OCI-M1 (cell line): ENCODE measurements around the gene SPTA1.
"Not testable (repeated sequence)": the region's sequence is repeated elsewhere in the genome, so short reads cannot be mapped to it uniquely, and the experiment has no call there.

Experiments
- DNase-seq: peaks from one replicate; lab custom pipeline; 2025; lab: John Stamatoyannopoulos, UW

SPTA1 gene

DNA sequence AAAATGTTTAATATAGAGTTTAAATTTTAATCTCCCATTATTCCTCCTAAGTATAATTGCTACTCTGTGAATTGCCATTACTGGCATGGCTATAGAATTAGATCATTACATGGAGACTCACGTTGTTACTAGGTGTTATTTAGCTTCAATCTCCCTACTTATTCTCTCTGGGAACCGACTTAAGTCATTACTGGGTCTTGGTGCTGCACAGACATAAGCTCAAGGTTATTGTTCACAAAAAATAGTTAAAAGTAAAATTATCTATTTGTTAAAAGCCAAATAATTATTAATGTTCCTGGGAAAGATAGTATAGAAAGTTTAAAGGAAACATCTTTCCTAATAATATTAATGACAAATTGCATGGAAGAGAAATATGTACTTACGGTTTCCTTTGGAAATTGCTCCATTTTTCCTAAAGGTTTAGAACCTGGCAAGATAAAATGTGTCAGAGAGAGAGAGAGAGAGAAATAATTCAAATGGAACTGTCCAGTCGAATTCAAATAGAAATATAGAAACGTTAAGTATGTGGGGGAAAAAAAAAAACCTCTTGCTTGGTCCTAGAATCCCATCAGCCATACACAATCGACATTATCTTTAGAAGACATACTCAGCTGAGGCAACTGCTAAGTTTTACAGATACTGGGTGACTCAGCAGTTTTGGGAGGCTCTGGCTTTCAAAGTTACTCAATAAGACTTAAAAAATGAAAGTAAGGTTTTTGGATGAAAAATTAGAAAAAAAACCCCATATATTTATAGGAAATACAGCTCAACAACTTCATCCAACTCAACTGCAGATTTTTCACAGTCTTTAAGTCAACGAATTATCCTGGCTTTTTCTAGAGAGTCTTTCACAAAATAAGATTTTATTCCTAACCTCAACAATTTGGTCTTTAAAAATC lies at the start of gene SPTA1:
Gene SPTA1, minus strand, starts transcription at position 605 of the 899 bp plus-strand sequence. Its CDS starts 198 bp downstream, at position 407.
- peak; percentile 96 for DNase-seq

DNA sequence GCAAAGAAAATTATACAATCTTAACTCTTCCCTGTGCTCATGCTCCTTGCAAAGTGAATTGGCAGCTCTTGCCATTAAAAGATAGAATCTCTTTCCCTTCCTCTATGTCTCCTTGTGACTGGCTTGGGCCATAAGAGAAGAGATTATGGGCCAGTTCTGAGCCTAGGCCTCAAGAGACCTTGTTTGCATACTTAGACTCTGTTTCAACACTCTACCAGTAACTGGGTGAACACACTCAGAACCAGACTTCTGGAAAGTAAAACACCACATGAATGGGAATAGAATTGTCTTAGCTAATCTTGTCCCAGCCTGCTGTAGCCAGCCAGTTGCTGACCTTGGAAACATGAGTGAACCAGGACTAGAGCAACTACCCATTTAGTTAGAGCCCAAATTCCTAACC lies 49.3 kb upstream of the SPTA1 start:
- no peak for DNase-seq

GRCh38 chr1:158732524-158732923 lies 46.0 kb upstream of the SPTA1 start:
- DNase-seq = peak; percentile 35

GRCh38 chr1:158731707-158732106 lies 45.2 kb upstream of the SPTA1 start:
- no peak for DNase-seq

GRCh38 chr1:158730453-158730852 lies 43.9 kb upstream of the SPTA1 start:
- DNase-seq = peak; percentile 38

- DNase-seq = no peak
Measured at GRCh38 chr1:158728510-158729225, 42.2 kb upstream of the SPTA1 start.

- DNase-seq = no peak
Measured at GRCh38 chr1:158724442-158724841, 37.9 kb upstream of the SPTA1 start.

DNA sequence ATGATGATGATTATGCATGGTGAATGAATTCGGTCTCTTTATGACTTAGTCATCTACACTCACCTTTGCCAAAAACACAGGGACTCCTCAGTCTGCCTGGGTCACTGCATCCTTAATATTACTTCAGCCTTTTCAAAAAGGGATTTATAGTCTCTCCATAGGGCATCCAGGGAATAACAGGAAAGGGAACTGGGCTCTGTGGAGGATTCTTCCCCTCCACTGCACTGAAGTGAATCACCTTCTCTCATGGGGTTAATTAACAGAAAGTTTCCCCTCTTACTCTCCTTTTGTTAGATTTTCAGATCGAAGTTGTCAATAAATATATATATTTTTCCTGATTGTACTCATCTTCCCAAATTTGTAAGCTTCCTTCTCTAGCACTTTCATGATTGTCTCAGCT lies 34.1 kb upstream of the SPTA1 start, which contains the start of gene OR6K3:
Gene OR6K3, minus strand, starts transcription at position 101 of the 400 bp plus-strand sequence. CDS start 2,605 bp downstream, outside the sequence.
- DNase-seq = no peak

DNA sequence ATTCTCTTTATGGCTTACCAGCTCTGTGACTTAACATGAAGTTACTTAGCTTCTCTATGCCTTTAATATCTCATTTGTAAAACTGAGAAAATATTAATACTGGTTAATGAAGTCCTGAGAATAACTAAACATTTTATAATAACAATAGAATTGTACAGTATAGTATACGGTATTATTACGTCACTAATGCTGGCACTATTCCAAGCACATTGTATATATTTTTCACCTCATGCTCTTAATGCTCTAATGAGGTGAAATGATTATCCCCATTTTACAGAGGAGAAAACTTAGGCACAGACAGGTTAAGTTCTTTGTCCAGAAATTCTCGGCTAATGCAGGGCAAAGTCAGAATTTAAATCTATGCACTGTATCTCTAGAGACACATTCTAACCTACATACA lies 33.1 kb upstream of the SPTA1 start:
- DNase-seq = no peak

- no peak for DNase-seq
Measured at GRCh38 chr1:158717344-158717743, 30.8 kb upstream of the SPTA1 start.

- DNase-seq = no peak
Measured at GRCh38 chr1:158716335-158716734, 29.8 kb upstream of the SPTA1 start.

DNA sequence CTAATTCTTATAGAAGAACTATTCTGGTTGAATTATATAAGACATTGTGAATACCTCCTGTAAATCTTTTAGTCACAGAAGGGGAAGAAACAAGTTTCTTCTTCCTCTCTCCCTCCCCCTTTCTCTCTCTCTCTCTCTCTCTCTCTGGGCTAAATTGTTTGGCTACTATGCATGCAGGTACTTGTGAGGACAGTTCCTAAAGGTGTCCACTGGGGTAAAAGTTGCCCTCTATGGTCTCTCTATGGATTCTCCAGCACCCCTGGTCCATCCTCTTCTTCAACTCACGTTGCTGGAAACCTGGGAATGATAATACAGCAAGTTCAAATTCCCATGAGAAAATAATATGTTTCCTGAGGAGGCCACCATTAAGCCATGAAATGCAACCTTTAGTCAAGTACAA lies 28.2 kb upstream of the SPTA1 start:
- DNase-seq = no peak

DNA sequence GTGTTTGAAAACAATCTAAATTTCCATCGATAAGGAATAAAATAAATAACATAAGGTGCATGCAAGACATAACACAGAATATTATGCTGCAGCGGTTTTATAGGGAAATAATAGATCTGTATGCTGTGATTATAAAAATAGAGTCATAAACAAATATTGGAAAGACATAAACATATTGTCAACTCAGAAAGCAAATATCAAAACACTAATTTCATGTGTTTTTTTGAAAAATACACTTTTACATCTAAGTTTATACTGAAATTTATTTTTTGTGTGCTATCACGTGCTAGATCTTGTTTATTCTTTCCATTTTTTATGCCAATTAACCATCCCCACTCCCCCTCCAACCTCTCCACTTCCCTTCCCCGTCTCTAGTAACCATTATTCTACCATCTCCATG lies 24.6 kb upstream of the SPTA1 start:
- DNase-seq = no peak

- DNase-seq = no peak
Measured at GRCh38 chr1:158706096-158706495, 19.6 kb upstream of the SPTA1 start.

GRCh38 chr1:158700552-158700951 lies 14.0 kb upstream of the SPTA1 start, which contains the start of gene OR6K2:
OR6K2 (minus strand) TSS chr1:158700652; CDS start chr1:158700652, 0 bp downstream.
- no peak for DNase-seq

- DNase-seq = no peak
Measured at GRCh38 chr1:158694596-158694995, 8.1 kb upstream of the SPTA1 start.

- DNase-seq = no peak
Measured at GRCh38 chr1:158692356-158692755, 5.8 kb upstream of the SPTA1 start.

GRCh38 chr1:158691907-158692306 lies 5.4 kb upstream of the SPTA1 start:
- DNase-seq = peak; percentile 67

- DNase-seq = not testable (repeated sequence)
Measured at GRCh38 chr1:158691149-158691548, 4.6 kb upstream of the SPTA1 start.

- no peak for DNase-seq
Measured at GRCh38 chr1:158689875-158690274, 3.4 kb upstream of the SPTA1 start.

DNA sequence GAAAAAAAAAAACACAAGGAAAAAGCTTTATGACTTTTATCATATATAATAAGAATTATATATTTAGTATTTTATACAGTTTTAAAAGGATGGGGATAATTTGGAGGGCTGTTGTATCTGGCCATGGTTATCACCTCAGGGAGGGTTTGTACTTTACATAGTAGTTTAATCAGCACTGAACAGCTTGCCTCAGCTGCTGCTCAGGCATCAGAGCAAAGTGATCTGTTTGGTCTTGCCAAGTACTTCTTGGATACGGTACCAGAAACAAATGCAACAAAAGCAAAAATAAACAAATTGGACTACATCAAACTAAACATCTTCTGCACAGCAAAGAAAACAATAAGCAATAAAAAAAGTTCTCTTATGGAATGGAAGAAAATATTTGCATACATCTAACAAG lies 2.6 kb upstream of the SPTA1 start:
- DNase-seq = peak; percentile 72

GRCh38 chr1:158688343-158688742 lies 1.8 kb upstream of the SPTA1 start:
- DNase-seq = not testable (repeated sequence)

DNA sequence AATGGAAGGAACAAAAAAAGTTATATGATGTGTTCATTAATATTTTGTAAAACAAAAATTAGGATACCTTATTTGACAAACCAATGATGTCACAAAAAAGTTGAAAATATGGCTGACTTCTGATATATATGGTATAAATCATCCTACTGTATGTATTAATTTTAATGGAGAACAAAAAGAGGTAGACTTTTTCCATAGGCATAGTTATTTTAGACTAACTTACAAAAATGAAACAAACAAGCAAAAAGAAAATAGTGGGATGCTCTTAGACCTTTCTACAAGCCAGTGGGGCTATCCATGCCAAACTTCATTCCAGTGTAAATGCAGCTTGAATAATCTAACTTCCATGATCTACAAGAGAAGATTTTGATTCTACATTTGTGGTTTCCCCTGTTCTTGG lies 522 bp upstream of the SPTA1 start:
- DNase-seq = peak; percentile 62
